HepG2 (cell line): ENCODE data around the gene VWA1. TPM values are rescaled to one million over a fixed set of nuclear protein-coding genes. Genes with fewer than 3 reads are reported as not detected.

Experiments
- ARID2 ChIP-seq: sonication (generic); formaldehyde crosslinking; IDR thresholded peaks from 2 replicates; pipeline ENCODE4 v1.8.1; 2022; ENCODE audit warnings: mild to moderate bottlenecking, missing genetic modification reagents, borderline replicate concordance
- GABPA ChIP-seq, 2 experiments: IDR thresholded peaks; 2 replicates each; pipeline ENCODE4 v1.6.1; 2011 to 2016; ENCODE audit warnings: low read depth in 2 of 2, low read length in 1 of 2, missing biosample characterization in 1 of 2, missing genetic modification characterization in 1 of 2
- MYC ChIP-seq: sonication (generic); formaldehyde crosslinking; IDR thresholded peaks from 2 replicates; pipeline ENCODE4 v1.9.0; 2021; ENCODE audit warnings: missing genetic modification reagents, borderline replicate concordance
- SCMH1 ChIP-seq: sonication (generic); formaldehyde crosslinking; IDR thresholded peaks from 2 replicates; pipeline ENCODE4 v1.9.0; 2021; ENCODE audit warnings: missing genetic modification reagents, mild to moderate bottlenecking, borderline replicate concordance
- SMAD3 ChIP-seq: sonication (generic); formaldehyde crosslinking; IDR thresholded peaks from 2 replicates; pipeline ENCODE4 v1.4.0; 2020; ENCODE audit warnings: missing genetic modification reagents
- SRY ChIP-seq: sonication (generic); formaldehyde crosslinking; IDR thresholded peaks from 2 replicates; pipeline ENCODE4 v1.8.0; 2022; ENCODE audit warnings: mild to moderate bottlenecking, missing genetic modification reagents
- UBTF ChIP-seq: sonication (generic); formaldehyde crosslinking; IDR thresholded peaks from 2 replicates; pipeline ENCODE4 v1.4.0; 2020; ENCODE audit warnings: mild to moderate bottlenecking, missing genetic modification reagents
- ZFY ChIP-seq: sonication (generic); formaldehyde crosslinking; IDR thresholded peaks from 2 replicates; pipeline ENCODE4 v1.4.0; 2020; ENCODE audit warnings: missing genetic modification reagents
- ZNF281 ChIP-seq: sonication (generic); formaldehyde crosslinking; IDR thresholded peaks from 2 replicates; pipeline ENCODE4 v1.4.0; 2020; ENCODE audit warnings: missing genetic modification reagents, borderline replicate concordance
- ZNF782 ChIP-seq: sonication (generic); formaldehyde crosslinking; IDR thresholded peaks from 2 replicates; pipeline ENCODE4 v1.4.0; 2020; ENCODE audit warnings: missing genetic modification reagents, mild to moderate bottlenecking, borderline replicate concordance
- polyA plus RNA-seq, 8 experiments: library from polyadenylated mRNA; depleted of rRNA in 3 of 8; stranded (reverse) in 7 of 8; unstranded in 1 of 8; fragments of >200 nt; fragmentation: Illumina TruSeq in 4 of 8; extraction: Trizol in 4 of 8; gene quantifications; 2 replicates each; pipeline versions ENCODE4 v1.2.1 to v1.2.3, GENCODE V29; 2011 to 2016; ENCODE audit warnings: low read depth in 4 of 8, missing spikeins in 1 of 8, mixed read lengths in 1 of 8; ENCODE audit not compliant: insufficient read depth in 1 of 8
- total RNA-seq, 5 experiments: library from RNA; depleted of rRNA; stranded (reverse); fragments of >200 nt; fragmentation: Illumina TruSeq; extraction: Trizol; gene quantifications; 2 replicates each; pipeline ENCODE4 v1.2.3, GENCODE V29; 2016; ENCODE audit warnings: low read depth in 1 of 5
- TF ChIP-seq, protein P1 (sequence below): sonication (generic); formaldehyde crosslinking; IDR thresholded peaks from 2 replicates; pipeline ENCODE4 v1.4.0; 2020; ENCODE audit warnings: missing genetic modification reagents
- TF ChIP-seq, protein P2 (sequence below), 2 experiments: sonication (generic) in 1 of 2; formaldehyde crosslinking in 1 of 2; IDR thresholded peaks; 2 replicates each; pipeline versions ENCODE4 v1.6.1 to v1.9.0; 2014 to 2022; ENCODE audit warnings: antibody characterized with exemption in 1 of 2, borderline replicate concordance in 1 of 2, inconsistent platforms in 1 of 2, low read depth in 1 of 2, missing genetic modification reagents in 1 of 2

VWA1 gene
- total and polyA plus RNA-seq, 2 of the 13 experiments (the other 11 are each of a cell fraction or from before 2014, with no cell fraction given) = 40.9 to 57.5 TPM

DNA sequence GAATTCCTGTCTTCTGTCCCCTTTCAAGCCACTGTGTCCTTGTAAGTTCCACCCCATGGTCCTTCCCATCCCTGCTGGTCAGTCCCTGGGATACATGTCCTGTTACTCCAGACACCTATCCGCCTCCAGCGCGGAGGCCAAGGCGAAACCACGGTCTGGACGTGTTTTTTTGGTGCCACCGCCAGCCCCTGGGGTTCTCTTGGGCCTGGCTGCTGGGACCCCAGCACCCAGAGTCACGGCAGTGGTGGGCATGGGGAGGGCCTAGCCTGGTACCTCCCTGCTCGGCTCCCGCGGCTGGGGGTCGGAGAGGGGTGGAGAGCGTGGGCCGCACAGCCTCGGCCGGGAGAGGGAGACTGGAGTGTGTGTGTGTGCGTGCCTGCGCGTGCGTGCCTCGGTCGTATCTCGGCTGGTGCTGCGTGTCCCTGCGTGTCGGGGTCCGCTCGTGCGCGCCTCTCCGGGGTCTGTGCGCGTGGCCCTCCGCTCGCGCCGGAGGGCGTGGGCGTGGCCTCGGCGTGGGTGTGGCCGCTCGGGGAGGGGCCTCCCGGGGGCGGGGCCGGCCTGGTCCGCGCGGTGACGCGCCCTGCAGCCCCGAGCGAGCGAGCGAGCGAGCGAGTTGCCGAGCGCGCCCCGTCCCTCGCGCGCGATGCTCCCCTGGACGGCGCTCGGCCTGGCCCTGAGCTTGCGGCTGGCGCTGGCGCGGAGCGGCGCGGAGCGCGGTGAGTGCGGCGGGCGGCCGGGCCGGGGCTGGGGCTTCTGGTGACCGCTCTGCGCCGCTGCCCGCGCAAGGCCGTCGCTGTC is at the start of gene VWA1 (continued):
- TF ChIP-seq ZNF782 (CRISPR knock-in tag) = no peak
- no peak for TF ChIP-seq SCMH1
- TF ChIP-seq MYC (CRISPR knock-in tag) = peak; percentile 89; the same call in 1 of the 2 replicates
- no peak for TF ChIP-seq ZNF281 (CRISPR knock-in tag)
- TF ChIP-seq SMAD3 = no peak
- TF ChIP-seq UBTF (CRISPR knock-in tag) = peak; percentile 73
- TF ChIP-seq ZFY (CRISPR knock-in tag) = peak; percentile 76
- TF ChIP-seq, protein P1, sequence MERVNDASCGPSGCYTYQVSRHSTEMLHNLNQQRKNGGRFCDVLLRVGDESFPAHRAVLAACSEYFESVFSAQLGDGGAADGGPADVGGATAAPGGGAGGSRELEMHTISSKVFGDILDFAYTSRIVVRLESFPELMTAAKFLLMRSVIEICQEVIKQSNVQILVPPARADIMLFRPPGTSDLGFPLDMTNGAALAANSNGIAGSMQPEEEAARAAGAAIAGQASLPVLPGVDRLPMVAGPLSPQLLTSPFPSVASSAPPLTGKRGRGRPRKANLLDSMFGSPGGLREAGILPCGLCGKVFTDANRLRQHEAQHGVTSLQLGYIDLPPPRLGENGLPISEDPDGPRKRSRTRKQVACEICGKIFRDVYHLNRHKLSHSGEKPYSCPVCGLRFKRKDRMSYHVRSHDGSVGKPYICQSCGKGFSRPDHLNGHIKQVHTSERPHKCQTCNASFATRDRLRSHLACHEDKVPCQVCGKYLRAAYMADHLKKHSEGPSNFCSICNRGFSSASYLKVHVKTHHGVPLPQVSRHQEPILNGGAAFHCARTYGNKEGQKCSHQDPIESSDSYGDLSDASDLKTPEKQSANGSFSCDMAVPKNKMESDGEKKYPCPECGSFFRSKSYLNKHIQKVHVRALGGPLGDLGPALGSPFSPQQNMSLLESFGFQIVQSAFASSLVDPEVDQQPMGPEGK (CRISPR knock-in tag) = peak; percentile 34; the same call in 1 of the 2 replicates
- no peak for TF ChIP-seq SRY (CRISPR knock-in tag)
- no peak for TF ChIP-seq GABPA (IDR thresholded peaks at IDR 0.05; ENCODE audit: low read depth, low read length)
- no peak for TF ChIP-seq GABPA (CRISPR knock-in tag; IDR thresholded peaks at IDR 0.05; ENCODE audit: low read depth)
- 0 out of 2 replicates have a peak, but pooled peaks have one; percentile 4 for TF ChIP-seq ARID2 (CRISPR knock-in tag)
- TF ChIP-seq, protein P2, sequence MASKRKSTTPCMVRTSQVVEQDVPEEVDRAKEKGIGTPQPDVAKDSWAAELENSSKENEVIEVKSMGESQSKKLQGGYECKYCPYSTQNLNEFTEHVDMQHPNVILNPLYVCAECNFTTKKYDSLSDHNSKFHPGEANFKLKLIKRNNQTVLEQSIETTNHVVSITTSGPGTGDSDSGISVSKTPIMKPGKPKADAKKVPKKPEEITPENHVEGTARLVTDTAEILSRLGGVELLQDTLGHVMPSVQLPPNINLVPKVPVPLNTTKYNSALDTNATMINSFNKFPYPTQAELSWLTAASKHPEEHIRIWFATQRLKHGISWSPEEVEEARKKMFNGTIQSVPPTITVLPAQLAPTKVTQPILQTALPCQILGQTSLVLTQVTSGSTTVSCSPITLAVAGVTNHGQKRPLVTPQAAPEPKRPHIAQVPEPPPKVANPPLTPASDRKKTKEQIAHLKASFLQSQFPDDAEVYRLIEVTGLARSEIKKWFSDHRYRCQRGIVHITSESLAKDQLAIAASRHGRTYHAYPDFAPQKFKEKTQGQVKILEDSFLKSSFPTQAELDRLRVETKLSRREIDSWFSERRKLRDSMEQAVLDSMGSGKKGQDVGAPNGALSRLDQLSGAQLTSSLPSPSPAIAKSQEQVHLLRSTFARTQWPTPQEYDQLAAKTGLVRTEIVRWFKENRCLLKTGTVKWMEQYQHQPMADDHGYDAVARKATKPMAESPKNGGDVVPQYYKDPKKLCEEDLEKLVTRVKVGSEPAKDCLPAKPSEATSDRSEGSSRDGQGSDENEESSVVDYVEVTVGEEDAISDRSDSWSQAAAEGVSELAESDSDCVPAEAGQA (IDR thresholded peaks at IDR 0.05; ENCODE audit: low read depth) = no peak
- TF ChIP-seq, protein P2 (CRISPR knock-in tag; IDR thresholded peaks at IDR 0.05; ENCODE audit: borderline replicate concordance) = 0 out of 2 replicates have a peak, but pooled peaks have one; percentile 57
